Right ventricle myocardium superior (tissue), 1 donor: ENCODE results near the gene RETREG1. TPM values are rescaled to one million over a fixed set of nuclear protein-coding genes. Genes with fewer than 3 reads are reported as not detected.

ENCODE experiments used
- ATAC-seq: fragments of 200-7000 bp; cut with Tn5 transposase; one replicate; pipeline ENCODE4 v1.9.1; 2020; ENCODE audit warnings: mild to moderate bottlenecking; ENCODE audit not compliant: poor library complexity
- DNase-seq: peaks from one replicate; pipeline ENCODE4 v3.0.0-alpha.2; 2020
- intact Hi-C: fragments of 100-400 bp; cut with DNase I; formaldehyde crosslinking; loops from one replicate; pipeline ENCODE4 v1.11.2; 2022
- total RNA-seq: library from RNA; stranded (reverse); fragmentation: NEBNext Ultra II Directional; extraction: Animal tissue kit (Norgen Biotek cat#: 25700); gene quantifications from one replicate; pipeline ENCODE4 v1.2.1, GENCODE V29; 2021
- donor health status: DM: no; HTN: yes; CAD: no; lungs with severe emphysema.

The RETREG1 gene
- total RNA-seq, 1 donor from 2014 or later, result 272 TPM

DNA sequence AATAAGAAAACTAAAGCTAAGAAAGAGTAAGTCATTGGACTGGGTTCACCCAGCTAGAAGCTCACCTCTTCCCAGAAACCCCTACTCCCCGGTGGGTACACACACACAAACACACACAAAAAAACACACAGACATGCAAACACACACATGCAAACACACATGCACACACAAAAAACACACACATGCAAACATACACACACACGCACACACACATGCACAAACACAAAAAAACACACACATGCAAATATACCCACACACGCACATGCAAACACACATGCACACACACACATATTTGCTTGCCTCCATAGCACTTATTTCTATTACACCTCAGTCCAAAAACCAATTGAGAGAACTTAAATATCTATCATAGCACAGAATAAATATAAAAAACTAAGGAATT, 26.1 kb downstream of the RETREG1 start:
- ATAC-seq (no peak), DNase-seq (no peak)
- intact Hi-C loops, result no loop called here

- ATAC-seq, result no peak
These were observed 27.1 kb downstream of the RETREG1 start for GRCh38 chr5:16589658-16590057.

DNA sequence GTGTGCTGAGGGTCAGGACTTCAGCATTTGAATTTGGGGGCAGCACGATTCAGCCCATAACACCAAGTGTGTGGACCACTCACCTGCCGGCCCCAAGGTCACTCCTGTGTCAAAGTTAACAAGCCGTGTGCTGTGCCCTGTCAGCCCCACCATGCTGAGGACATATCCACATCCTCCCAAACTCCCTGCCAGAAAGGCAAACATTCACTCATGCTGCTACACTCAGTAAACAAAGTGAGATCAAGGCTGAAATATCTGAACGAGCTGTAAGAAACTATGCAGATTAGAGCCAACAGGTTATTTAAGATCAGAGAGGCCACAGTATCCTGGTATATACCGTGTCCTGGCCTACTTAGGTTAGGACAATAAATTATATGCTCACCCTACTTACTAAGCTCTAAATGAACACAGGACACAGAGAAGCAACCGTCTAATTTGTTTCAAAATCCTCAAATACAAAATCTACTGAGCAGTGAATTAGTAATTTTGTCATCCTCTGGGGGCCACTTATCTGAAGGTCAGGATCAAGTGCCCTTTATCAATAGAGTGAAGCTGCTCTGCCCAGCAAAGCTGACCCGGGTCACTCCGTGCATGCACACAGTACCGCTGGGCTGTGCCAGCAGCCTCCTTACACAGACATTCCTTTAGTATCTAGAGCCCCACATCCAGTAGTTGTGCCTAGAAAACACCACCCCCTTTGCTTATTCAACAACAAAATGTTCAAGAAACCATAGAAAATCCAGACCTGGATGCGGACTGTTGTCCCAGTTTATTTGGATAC, 28.2 kb downstream of the RETREG1 start:
- intact Hi-C loops, result no loop called here
- DNase-seq (no peak), ATAC-seq (peak; percentile 80)

More at GRCh38 chr5:16589658-16590057, 27.1 kb downstream of the RETREG1 start:
- intact Hi-C loops, result no loop called here
- no peak for DNase-seq

DNA sequence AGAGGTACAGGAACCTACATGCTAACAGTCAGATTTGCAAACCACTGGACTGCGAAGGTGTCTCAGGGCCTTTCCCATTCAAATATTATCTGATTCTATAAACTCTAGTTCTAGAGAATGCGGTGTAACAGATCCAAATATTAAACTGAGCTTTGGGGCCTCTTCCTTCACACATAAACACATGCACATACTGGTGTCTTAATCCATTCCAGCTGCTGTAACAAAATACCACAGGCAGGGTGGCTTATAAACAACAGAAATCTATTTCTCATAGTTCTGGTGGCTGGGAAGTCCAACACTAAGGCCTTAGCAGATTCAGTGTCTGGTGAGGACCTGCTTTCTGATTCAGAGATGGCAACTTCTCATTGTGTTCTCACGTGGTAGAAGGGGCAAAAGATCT, 30.2 kb downstream of the RETREG1 start:
- no peak for ATAC-seq
- intact Hi-C loops, result no loop called here
- DNase-seq, result no peak

DNA sequence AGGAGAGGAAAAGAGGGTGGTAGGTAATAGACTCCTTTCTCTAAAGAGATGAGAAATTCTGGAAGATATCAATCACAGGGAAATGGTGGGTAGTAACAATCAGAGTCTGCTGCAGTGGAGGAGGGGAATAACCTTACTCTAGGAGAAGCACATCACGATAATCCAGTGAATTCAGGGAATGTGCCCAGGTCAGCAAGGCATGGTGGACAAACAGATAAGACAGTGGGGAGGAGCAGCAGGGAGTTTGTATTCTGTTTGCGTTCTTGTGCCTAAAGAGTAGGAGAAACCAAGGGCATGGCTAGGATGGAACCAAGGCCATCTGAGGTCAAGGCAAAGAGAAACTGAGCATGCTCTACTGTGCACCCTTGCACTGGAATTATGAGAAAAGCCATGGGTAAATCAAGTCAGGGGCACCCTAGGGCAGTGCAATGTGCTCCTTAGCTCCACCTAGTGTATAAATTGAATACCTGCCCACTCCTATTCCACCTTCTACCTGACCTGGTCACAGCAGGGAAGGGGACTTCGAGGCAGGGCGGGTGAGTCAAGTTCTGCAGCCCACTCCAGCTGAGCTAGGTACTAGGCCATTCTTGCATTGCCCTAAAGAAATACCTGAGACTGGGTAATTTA, 31.6 kb downstream of the RETREG1 start:
- DNase-seq (no peak), ATAC-seq (peak; percentile 13)
- intact Hi-C loops, result no loop called here

DNA sequence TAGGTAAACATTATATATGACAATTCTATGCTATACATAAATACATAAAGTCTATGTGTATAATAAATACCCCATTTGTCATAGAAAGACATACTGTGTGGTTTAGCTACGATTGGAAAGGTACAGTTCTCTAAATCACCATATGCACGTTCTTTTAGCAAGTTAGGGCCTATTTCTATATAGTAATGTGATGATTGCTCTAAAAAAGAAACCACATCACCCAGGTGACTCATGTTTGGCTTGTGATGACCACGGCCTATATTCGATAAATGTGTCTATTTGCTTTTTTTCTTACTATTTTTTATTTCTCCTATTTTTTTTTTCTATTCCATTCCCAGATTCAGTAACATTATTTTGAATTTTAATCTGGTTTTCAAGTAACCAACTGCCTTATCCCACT, 34.7 kb downstream of the RETREG1 start:
- intact Hi-C loops, result no loop called here
- ATAC-seq, result no peak
- no peak for DNase-seq

- intact Hi-C loops, result no loop called here
- ATAC-seq, result peak; percentile 74
- DNase-seq, result no peak
These were observed 36.4 kb downstream of the RETREG1 start for GRCh38 chr5:16580382-16580781.

GRCh38 chr5:16579142-16579847, 37.5 kb downstream of the RETREG1 start:
- DNase-seq (peak; percentile 61), ATAC-seq (peak; percentile 52)
- intact Hi-C loops, result no loop called here

DNA sequence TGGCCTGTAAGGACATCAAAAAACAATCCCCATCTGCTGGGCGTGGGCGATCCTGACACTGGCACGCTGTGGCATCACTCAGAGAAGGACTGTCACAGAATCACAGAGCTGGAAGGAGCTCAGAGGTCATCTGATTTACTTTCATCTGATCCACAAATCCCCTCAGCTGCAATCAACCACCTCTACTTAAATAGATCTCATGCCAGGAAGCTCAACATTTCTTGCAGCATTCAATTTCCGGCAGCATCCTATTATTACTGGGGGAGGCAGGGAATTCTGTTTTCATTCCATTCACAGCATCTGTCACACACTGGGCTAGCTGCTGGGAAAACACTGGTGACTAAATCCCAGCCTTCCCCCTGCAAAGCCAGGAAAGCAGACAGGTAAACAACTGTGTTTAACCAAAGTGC, 38.3 kb downstream of the RETREG1 start:
- DNase-seq (no peak), ATAC-seq (no peak)
- intact Hi-C loops, result no loop called here

DNA sequence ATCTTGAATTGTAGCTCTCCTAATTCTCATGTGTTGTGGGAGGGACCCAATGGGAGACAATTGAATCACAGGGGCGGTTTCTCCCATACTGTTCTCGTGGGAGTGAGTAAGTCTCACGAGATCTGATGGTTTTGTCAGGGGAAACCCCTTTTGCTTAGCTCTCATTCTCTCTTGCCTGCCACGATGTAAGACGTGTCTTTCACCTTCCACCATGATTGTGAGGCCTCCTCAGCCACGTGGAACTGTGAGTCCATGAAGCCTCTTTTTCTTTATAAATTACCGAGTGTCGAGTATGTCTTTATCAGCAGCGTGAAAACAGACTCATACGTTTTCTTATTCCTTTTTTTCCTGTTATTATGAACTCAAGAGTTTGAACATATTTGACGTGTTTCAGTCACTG, 39.1 kb downstream of the RETREG1 start:
- DNase-seq, result no peak
- intact Hi-C loops, result no loop called here
- no peak for ATAC-seq

DNA sequence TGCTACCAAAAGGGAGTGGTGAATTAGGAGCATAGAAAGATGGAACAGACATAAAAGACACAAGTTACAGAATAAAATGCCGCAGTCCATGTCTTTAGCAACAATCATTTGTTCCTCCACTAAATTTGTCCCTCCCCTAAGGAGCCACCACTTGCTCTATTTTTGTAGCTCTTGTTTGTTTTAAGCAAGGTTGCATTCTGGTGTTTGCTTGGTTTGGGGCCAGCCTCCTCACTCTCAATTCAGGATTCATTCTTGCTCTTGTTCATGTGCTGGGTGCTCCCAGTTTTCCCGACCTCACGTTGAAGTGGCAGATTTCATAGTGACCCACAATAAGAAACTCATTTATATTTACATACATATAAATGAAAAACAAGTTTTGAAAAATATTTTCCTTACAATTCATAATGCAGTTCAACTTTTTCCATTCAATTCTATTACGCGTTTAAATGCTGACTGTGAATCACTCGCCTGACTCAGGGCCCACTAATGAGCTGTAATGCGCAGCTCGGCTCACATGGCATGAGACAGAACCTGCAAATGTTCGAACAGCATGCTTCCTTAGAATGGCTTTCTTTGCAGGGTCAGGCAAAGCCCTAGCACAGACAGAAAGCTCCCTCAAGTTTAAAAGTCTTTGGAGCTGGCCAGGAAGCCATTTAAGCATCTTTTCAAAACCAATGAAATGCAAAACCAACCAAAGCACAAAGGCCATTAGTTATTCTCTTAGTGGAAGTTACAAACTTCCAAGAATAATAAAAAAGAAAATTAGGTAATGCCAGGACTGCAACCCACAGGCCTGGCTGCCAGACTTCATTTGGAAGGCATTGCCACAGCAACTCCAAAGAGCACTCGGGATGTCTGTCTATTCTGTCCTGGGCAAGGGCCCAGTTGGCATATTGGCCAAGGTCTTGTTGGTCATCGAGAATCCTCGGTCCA, 41.7 kb downstream of the RETREG1 start:
- intact Hi-C loops, result no loop called here
- DNase-seq (peak; percentile 61), ATAC-seq (peak; percentile 67)

DNA sequence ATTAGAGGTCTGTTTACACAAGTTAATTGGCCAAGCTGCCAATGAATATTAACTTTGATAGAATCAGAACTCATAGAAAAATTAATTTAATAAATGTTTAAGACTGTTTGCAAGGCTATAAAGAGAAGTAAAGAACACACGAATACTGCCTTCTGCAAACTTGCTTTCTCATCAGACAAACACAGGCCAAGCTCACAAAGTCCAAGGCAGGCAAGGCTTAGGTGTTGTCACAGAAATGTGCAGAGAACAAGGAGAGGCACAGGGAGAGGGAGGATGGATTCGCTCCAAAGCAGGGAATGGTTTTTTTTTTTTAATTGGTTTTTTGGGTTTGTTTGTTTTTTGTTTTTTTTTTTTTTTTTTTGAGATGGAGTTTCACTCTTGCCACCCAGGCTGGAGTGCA, 43.4 kb downstream of the RETREG1 start:
- no peak for DNase-seq
- intact Hi-C loops, result no loop called here
- ATAC-seq, result no peak

- intact Hi-C loops, result no loop called here
- DNase-seq (no peak), ATAC-seq (no peak)
These were observed 44.3 kb downstream of the RETREG1 start for GRCh38 chr5:16572289-16573015.

GRCh38 chr5:16571016-16571415, 45.8 kb downstream of the RETREG1 start:
- intact Hi-C loops, result no loop called here
- no peak for ATAC-seq

GRCh38 chr5:16570121-16570815, 46.5 kb downstream of the RETREG1 start:
- ATAC-seq (no peak), DNase-seq (no peak)
- intact Hi-C loops, result no loop called here

More at GRCh38 chr5:16571016-16571415, 45.8 kb downstream of the RETREG1 start:
- DNase-seq, result no peak

DNA sequence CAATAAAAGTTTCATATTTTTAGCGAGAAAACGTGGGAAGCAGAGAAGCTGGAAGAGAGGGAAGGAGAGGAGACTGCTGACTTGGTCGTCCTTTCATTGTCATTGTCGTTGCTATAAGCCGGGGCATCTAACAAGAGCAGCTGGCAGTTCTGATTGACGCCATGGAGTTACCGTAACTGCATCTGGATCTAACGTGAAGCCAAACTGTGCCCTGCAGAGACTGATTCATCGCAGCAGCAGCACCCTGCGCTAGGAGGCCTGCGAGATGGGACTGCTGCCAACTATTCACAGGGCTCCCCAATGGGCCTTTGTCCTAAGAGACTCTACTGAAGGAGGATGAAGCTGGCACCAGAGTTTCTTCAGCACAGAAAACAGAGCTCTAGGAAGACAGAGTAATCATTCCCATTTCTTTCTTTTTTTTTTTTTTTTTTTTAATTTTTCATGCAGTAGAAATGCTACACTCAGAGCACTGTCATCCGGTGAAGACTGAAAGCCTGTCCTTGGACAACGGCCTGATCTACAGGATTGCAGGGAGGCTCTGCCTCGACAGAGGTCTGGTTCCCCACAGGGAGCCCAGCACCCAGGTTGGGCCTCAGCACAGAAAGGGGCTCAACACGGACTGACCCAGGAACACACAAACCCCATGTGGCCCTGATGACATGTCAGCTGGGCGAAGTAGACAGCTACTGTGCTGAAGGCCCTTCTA, 47.8 kb downstream of the RETREG1 start:
- peak; percentile 44 for ATAC-seq
- peak; percentile 53 for DNase-seq
- intact Hi-C loops, result no loop called here

DNA sequence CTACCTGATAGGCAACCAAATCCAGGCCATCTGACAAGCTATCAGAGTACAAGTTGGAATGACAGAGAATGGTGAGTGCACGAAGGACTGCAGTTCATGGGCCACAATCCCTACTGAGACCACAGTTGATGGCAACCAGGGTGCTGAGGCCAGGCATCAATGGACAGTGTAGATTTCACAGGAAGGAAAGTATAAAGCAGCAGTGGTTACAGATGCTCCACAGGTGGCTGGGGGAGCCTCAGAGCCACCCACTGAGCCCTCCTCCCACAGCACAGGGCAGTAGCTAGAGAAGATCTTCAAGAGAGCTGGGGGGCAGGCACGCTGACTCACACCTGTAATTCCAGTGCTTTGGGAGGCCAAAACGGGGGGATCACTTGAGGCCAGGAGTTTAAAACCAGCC, 49.4 kb downstream of the RETREG1 start:
- no peak for ATAC-seq
- intact Hi-C loops, result no loop called here
- DNase-seq, result no peak
